GM12878 (cell line): ENCODE measurements around the gene UFSP2.

Experiments used
- PML ChIP-seq: IDR thresholded peaks from 2 replicates; pipeline ENCODE4 v1.6.1; 2012; ENCODE audit warnings: low read length, inconsistent platforms
- POLR2A ChIP-seq: IDR thresholded peaks from 2 replicates; pipeline ENCODE4 v1.6.1; 2011; ENCODE audit warnings: low read depth, mild to moderate bottlenecking, low read length
- RAD21 ChIP-seq: IDR thresholded peaks from 2 replicates; pipeline ENCODE4 v1.6.1; 2011; ENCODE audit warnings: mild to moderate bottlenecking, low read depth, low read length, moderate library complexity; ENCODE audit not compliant: insufficient read depth
- RELA ChIP-seq: fragments of 450-650 bp; IDR thresholded peaks from 2 replicates; pipeline ENCODE4 v1.8.0; 2014; ENCODE audit warnings: borderline replicate concordance; ENCODE audit not compliant: partially characterized antibody
- TAF1 ChIP-seq: IDR thresholded peaks from 2 replicates; pipeline ENCODE4 v1.6.1; 2011; ENCODE audit warnings: mild to moderate bottlenecking, low read depth, low read length, borderline replicate concordance
- TCF12 ChIP-seq: IDR thresholded peaks from 2 replicates; pipeline ENCODE4 v1.6.1; 2011; ENCODE audit warnings: low read depth, mild to moderate bottlenecking, low read length
- TF ChIP-seq, protein P1 (sequence below): IDR thresholded peaks from 2 replicates; pipeline ENCODE4 v1.6.1; 2012; ENCODE audit warnings: mild to moderate bottlenecking, low read depth, low read length
- TF ChIP-seq, protein P2 (sequence below): fragments of 450-650 bp; IDR thresholded peaks from 2 replicates; pipeline ENCODE4 v1.6.1; 2017; ENCODE audit warnings: mild to moderate bottlenecking, moderate library complexity
- TF ChIP-seq, protein P3 (sequence below), 3 experiments: IDR thresholded peaks in 2 of 3; conservative IDR thresholded peaks in 1 of 3; 2 replicates each; pipeline ENCODE4 v1.5.1; 2011; ENCODE audit warnings: low read depth in 3 of 3, low read length in 3 of 3, mild to moderate bottlenecking in 3 of 3, control low read depth in 2 of 3, moderate library complexity in 2 of 3, inconsistent platforms in 1 of 3, mixed read lengths in 1 of 3; ENCODE audit not compliant: control insufficient read depth in 2 of 3, insufficient read depth in 1 of 3; ENCODE audit errors: extremely low read depth in 1 of 3
- TF ChIP-seq, protein P4 (sequence below): IDR thresholded peaks from 2 replicates; pipeline ENCODE4 v1.6.1; 2011; ENCODE audit warnings: borderline replicate concordance, low read depth, mild to moderate bottlenecking, moderate library complexity, mixed read lengths, low read length; ENCODE audit not compliant: insufficient read depth; ENCODE audit errors: extremely low read length
- TF ChIP-seq, protein P5 (sequence below): IDR thresholded peaks from 2 replicates; pipeline ENCODE4 v1.6.1; 2012; ENCODE audit warnings: low read depth, low read length, improper control_type of control experiment

DNA sequence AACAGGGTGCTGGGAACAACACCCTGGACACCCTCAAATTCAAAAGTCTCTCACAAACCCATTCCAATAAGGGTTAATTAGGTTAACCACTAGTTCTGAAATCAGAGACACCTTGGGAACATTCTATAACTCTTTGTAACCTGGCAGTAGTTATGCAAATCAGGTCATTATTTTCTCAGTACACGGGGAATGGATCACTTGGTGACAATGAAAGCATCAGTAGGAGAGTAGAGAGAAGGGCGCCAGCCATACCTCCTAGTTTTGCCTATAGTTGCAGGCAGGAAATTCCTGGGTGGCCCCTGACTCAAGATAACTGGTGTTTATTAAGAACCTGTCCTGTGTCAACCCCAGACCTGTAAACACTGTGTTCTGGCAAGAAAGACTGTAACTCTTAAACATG lies 43.2 kb upstream of the UFSP2 start:
- no peak for TF ChIP-seq TAF1
- TF ChIP-seq RELA, result no peak
- TF ChIP-seq, protein P1, sequence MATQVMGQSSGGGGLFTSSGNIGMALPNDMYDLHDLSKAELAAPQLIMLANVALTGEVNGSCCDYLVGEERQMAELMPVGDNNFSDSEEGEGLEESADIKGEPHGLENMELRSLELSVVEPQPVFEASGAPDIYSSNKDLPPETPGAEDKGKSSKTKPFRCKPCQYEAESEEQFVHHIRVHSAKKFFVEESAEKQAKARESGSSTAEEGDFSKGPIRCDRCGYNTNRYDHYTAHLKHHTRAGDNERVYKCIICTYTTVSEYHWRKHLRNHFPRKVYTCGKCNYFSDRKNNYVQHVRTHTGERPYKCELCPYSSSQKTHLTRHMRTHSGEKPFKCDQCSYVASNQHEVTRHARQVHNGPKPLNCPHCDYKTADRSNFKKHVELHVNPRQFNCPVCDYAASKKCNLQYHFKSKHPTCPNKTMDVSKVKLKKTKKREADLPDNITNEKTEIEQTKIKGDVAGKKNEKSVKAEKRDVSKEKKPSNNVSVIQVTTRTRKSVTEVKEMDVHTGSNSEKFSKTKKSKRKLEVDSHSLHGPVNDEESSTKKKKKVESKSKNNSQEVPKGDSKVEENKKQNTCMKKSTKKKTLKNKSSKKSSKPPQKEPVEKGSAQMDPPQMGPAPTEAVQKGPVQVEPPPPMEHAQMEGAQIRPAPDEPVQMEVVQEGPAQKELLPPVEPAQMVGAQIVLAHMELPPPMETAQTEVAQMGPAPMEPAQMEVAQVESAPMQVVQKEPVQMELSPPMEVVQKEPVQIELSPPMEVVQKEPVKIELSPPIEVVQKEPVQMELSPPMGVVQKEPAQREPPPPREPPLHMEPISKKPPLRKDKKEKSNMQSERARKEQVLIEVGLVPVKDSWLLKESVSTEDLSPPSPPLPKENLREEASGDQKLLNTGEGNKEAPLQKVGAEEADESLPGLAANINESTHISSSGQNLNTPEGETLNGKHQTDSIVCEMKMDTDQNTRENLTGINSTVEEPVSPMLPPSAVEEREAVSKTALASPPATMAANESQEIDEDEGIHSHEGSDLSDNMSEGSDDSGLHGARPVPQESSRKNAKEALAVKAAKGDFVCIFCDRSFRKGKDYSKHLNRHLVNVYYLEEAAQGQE, result no peak
- TF ChIP-seq, protein P2, sequence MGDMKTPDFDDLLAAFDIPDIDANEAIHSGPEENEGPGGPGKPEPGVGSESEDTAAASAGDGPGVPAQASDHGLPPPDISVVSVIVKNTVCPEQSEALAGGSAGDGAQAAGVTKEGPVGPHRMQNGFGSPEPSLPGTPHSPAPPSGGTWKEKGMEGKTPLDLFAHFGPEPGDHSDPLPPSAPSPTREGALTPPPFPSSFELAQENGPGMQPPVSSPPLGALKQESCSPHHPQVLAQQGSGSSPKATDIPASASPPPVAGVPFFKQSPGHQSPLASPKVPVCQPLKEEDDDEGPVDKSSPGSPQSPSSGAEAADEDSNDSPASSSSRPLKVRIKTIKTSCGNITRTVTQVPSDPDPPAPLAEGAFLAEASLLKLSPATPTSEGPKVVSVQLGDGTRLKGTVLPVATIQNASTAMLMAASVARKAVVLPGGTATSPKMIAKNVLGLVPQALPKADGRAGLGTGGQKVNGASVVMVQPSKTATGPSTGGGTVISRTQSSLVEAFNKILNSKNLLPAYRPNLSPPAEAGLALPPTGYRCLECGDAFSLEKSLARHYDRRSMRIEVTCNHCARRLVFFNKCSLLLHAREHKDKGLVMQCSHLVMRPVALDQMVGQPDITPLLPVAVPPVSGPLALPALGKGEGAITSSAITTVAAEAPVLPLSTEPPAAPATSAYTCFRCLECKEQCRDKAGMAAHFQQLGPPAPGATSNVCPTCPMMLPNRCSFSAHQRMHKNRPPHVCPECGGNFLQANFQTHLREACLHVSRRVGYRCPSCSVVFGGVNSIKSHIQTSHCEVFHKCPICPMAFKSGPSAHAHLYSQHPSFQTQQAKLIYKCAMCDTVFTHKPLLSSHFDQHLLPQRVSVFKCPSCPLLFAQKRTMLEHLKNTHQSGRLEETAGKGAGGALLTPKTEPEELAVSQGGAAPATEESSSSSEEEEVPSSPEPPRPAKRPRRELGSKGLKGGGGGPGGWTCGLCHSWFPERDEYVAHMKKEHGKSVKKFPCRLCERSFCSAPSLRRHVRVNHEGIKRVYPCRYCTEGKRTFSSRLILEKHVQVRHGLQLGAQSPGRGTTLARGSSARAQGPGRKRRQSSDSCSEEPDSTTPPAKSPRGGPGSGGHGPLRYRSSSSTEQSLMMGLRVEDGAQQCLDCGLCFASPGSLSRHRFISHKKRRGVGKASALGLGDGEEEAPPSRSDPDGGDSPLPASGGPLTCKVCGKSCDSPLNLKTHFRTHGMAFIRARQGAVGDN, result no peak
- TF ChIP-seq, protein P3, sequence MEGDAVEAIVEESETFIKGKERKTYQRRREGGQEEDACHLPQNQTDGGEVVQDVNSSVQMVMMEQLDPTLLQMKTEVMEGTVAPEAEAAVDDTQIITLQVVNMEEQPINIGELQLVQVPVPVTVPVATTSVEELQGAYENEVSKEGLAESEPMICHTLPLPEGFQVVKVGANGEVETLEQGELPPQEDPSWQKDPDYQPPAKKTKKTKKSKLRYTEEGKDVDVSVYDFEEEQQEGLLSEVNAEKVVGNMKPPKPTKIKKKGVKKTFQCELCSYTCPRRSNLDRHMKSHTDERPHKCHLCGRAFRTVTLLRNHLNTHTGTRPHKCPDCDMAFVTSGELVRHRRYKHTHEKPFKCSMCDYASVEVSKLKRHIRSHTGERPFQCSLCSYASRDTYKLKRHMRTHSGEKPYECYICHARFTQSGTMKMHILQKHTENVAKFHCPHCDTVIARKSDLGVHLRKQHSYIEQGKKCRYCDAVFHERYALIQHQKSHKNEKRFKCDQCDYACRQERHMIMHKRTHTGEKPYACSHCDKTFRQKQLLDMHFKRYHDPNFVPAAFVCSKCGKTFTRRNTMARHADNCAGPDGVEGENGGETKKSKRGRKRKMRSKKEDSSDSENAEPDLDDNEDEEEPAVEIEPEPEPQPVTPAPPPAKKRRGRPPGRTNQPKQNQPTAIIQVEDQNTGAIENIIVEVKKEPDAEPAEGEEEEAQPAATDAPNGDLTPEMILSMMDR (IDR thresholded peaks at IDR 0.05 in 2 of 3, conservative IDR thresholded peaks at IDR 0.05 in 1 of 3; ENCODE audit: control insufficient read depth in 2 of 3, extremely low read depth in 1 of 3, insufficient read depth in 1 of 3, low read depth in 3 of 3, low read length in 3 of 3), result no peak
- TF ChIP-seq RAD21, result no peak
- TF ChIP-seq POLR2A, result no peak
- TF ChIP-seq, protein P4, sequence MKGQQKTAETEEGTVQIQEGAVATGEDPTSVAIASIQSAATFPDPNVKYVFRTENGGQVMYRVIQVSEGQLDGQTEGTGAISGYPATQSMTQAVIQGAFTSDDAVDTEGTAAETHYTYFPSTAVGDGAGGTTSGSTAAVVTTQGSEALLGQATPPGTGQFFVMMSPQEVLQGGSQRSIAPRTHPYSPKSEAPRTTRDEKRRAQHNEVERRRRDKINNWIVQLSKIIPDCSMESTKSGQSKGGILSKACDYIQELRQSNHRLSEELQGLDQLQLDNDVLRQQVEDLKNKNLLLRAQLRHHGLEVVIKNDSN, result no peak
- TF ChIP-seq, protein P5, sequence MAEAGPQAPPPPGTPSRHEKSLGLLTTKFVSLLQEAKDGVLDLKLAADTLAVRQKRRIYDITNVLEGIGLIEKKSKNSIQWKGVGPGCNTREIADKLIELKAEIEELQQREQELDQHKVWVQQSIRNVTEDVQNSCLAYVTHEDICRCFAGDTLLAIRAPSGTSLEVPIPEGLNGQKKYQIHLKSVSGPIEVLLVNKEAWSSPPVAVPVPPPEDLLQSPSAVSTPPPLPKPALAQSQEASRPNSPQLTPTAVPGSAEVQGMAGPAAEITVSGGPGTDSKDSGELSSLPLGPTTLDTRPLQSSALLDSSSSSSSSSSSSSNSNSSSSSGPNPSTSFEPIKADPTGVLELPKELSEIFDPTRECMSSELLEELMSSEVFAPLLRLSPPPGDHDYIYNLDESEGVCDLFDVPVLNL, result no peak
- no peak for TF ChIP-seq TCF12
- TF ChIP-seq PML, result no peak
